ENCODE data around the gene GPR87. TPM values are rescaled to one million over a fixed set of nuclear protein-coding genes. Genes with fewer than 3 reads are reported as not detected.

The GPR87 gene
- total RNA-seq, 1 donor from 2014 or later, result not detected

- intact Hi-C loops (cut with DNase I), result no loop called here
- no peak for DNase-seq (ENCODE audit: low spot score)
Measured at GRCh38 chr3:151318991-151319390, 2.4 kb upstream of the GPR87 start.

GRCh38 chr3:151318313-151318712, 1.7 kb upstream of the GPR87 start:
- DNase-seq (ENCODE audit: low spot score), result no peak
- intact Hi-C loops (cut with DNase I), result no loop called here

- no peak for DNase-seq (ENCODE audit: low spot score)
- intact Hi-C loops (cut with DNase I), result no loop called here
Measured at GRCh38 chr3:151315846-151316245, 774 bp downstream of the GPR87 start.

GRCh38 chr3:151315136-151315535, 1.5 kb downstream of the GPR87 start:
- DNase-seq (ENCODE audit: low spot score), result no peak
- intact Hi-C loops (cut with DNase I), result no loop called here

- DNase-seq (ENCODE audit: low spot score), result no peak
- intact Hi-C loops (cut with DNase I), result no loop called here
Measured at GRCh38 chr3:151314593-151314992, 2.0 kb downstream of the GPR87 start.

GRCh38 chr3:151314137-151314536, 2.5 kb downstream of the GPR87 start:
- intact Hi-C loops (cut with DNase I), result no loop called here
- DNase-seq (ENCODE audit: low spot score), result no peak

- DNase-seq (ENCODE audit: low spot score), result no peak
- intact Hi-C loops (cut with DNase I), result no loop called here
Measured at GRCh38 chr3:151312972-151313371, 3.6 kb downstream of the GPR87 start.

GRCh38 chr3:151309566-151309965, 7.1 kb downstream of the GPR87 start:
- intact Hi-C loops (cut with DNase I), result no loop called here

GRCh38 chr3:151307583-151308488, 8.8 kb downstream of the GPR87 start:
- DNase-seq (ENCODE audit: low spot score), result no peak
- intact Hi-C loops (cut with DNase I), result no loop called here

More at GRCh38 chr3:151309566-151309965, 7.1 kb downstream of the GPR87 start:
- no peak for DNase-seq (ENCODE audit: low spot score)

GRCh38 chr3:151307131-151307530, 9.5 kb downstream of the GPR87 start:
- intact Hi-C loops (cut with DNase I), result no loop called here

GRCh38 chr3:151306168-151306810, 10.3 kb downstream of the GPR87 start:
- no peak for DNase-seq (ENCODE audit: low spot score)
- intact Hi-C loops (cut with DNase I), result no loop called here

More at GRCh38 chr3:151307131-151307530, 9.5 kb downstream of the GPR87 start:
- DNase-seq (ENCODE audit: low spot score), result no peak

GRCh38 chr3:151305775-151306151, 10.9 kb downstream of the GPR87 start:
- no peak for DNase-seq (ENCODE audit: low spot score)
- intact Hi-C loops (cut with DNase I), result no loop called here

GRCh38 chr3:151305060-151305774, 11.4 kb downstream of the GPR87 start:
- intact Hi-C loops (cut with DNase I), result no loop called here
- no peak for DNase-seq (ENCODE audit: low spot score)

GRCh38 chr3:151303751-151304150, 12.9 kb downstream of the GPR87 start:
- DNase-seq (ENCODE audit: low spot score), result no peak
- intact Hi-C loops (cut with DNase I), result no loop called here

GRCh38 chr3:151301787-151302186, 14.8 kb downstream of the GPR87 start:
- intact Hi-C loops (cut with DNase I), result no loop called here
- DNase-seq (ENCODE audit: low spot score), result no peak

- no peak for DNase-seq (ENCODE audit: low spot score)
- intact Hi-C loops (cut with DNase I), result no loop called here
Measured at GRCh38 chr3:151300539-151300938, 16.1 kb downstream of the GPR87 start.

GRCh38 chr3:151299006-151299405, 17.6 kb downstream of the GPR87 start:
- no peak for DNase-seq (ENCODE audit: low spot score)
- intact Hi-C loops (cut with DNase I), result no loop called here

- DNase-seq (ENCODE audit: low spot score), result no peak
- intact Hi-C loops (cut with DNase I), result no loop called here
Measured at GRCh38 chr3:151297429-151297828, 19.2 kb downstream of the GPR87 start.

- intact Hi-C loops (cut with DNase I), result no loop called here
- DNase-seq (ENCODE audit: low spot score), result no peak
Measured at GRCh38 chr3:151296226-151296625, 20.4 kb downstream of the GPR87 start.

GRCh38 chr3:151293127-151293526, 23.5 kb downstream of the GPR87 start:
- DNase-seq (ENCODE audit: low spot score), result no peak
- intact Hi-C loops (cut with DNase I), result no loop called here

Data from cardiac septum (tissue), 1 donor.